ENCODE results near the gene RB1.

- TF ChIP-seq CTCF (IDR thresholded peaks at IDR 0.05), result no peak
- TF ChIP-seq POLR2A (IDR thresholded peaks at IDR 0.05), result no peak
These were observed 49.7 kb upstream of the RB1 start for GRCh38 chr13:48253849-48254248.
